Thyroid gland (tissue), 4 donors: ENCODE measurements around the gene AKAP6.

Experiments used
- CTCF ChIP-seq, 6 experiments: fragments of 200-600 bp in 3 of 6; fragments of 450-650 bp in 3 of 6; sonication (generic) in 3 of 6; IDR thresholded peaks; one replicate each; pipeline ENCODE4 v1.5.1; 2016 to 2019; ENCODE audit warnings: antibody characterized with exemption in 6 of 6, mild to moderate bottlenecking in 2 of 6, inconsistent platforms in 1 of 6, moderate library complexity in 1 of 6
- POLR2A ChIP-seq, 2 donors: fragments of 450-650 bp; IDR thresholded peaks; one replicate each; pipeline ENCODE4 v1.6.1; 2017; ENCODE audit warnings: antibody characterized with exemption in 2 of 2, mild to moderate bottlenecking in 2 of 2, moderate library complexity in 1 of 2

GRCh38 chr14:32397861-32398640 lies 69.0 kb downstream of the AKAP6 start:
- TF ChIP-seq CTCF (IDR thresholded peaks at IDR 0.05): no peak
- no peak for TF ChIP-seq POLR2A (IDR thresholded peaks at IDR 0.05)
